ENCODE data around the gene EEF1AKMT4. TPM values are rescaled to one million over a fixed set of nuclear protein-coding genes. Genes with fewer than 3 reads are reported as not detected.

The EEF1AKMT4 gene
- total RNA-seq, 4 donors from 2014 or later: 5.7 to 14.6 (median 8.5) TPM

GRCh38 chr3:184289426-184289938 is 40.0 kb downstream of the EEF1AKMT4 start:
- H3K36me3 ChIP-seq: no peaks in the 10 kb centered on the region
- no peaks in the 10 kb centered on the region for H3K27me3 ChIP-seq
- no peak overlapping the region for H3K27ac ChIP-seq
- no peak overlapping the region for H3K4me3 ChIP-seq
- ATAC-seq (peak; percentile 43 to 58), DNase-seq (peak in 1 of 2 donors; percentile 28)
- H3K4me1 ChIP-seq: no peaks in the 10 kb centered on the region
- in situ Hi-C loops (cut with MboI; ENCODE audit: low sequenced_read_pairs in 4 of 4) (loop anchor here in 1 of 4 donors (25.0 kb wide), 1 partner anchor 402 kb away; the partner anchor contains the start of gene PARL), intact Hi-C loops (cut with DNase I; ENCODE audit: low total_unique reads) (loop anchor here (5.0 kb wide), 1 partner anchor 62 kb away; the partner anchor contains the start of gene VWA5B2)
- H3K9me3 ChIP-seq: no peaks in the 10 kb centered on the region
- TF ChIP-seq, protein P1, sequence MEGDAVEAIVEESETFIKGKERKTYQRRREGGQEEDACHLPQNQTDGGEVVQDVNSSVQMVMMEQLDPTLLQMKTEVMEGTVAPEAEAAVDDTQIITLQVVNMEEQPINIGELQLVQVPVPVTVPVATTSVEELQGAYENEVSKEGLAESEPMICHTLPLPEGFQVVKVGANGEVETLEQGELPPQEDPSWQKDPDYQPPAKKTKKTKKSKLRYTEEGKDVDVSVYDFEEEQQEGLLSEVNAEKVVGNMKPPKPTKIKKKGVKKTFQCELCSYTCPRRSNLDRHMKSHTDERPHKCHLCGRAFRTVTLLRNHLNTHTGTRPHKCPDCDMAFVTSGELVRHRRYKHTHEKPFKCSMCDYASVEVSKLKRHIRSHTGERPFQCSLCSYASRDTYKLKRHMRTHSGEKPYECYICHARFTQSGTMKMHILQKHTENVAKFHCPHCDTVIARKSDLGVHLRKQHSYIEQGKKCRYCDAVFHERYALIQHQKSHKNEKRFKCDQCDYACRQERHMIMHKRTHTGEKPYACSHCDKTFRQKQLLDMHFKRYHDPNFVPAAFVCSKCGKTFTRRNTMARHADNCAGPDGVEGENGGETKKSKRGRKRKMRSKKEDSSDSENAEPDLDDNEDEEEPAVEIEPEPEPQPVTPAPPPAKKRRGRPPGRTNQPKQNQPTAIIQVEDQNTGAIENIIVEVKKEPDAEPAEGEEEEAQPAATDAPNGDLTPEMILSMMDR (IDR thresholded peaks at IDR 0.05 in 4 of 5, conservative IDR thresholded peaks at IDR 0.05 in 1 of 5): peak; percentile 26 to 59 (median 49)
- no peak for TF ChIP-seq POLR2A (IDR thresholded peaks at IDR 0.05)

DNA sequence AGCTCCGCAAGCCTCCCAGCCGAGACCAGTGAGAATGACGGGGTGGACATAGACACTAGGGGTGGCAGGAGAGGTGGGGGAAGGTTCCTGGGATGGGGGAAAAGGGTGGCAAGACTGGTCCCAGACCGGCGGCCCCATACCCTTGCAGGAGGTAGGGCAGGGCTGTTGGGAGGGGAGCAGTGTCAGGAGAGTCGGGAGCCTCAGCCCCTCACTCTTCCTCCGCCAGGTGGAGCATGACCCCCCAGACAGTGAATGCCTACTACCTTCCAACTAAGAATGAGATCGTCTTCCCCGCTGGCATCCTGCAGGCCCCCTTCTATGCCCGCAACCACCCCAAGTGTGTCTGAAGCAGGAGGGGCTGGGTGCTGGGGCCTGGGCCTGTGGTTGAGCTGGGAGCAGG is 40.9 kb downstream of the EEF1AKMT4 start:
- in situ Hi-C loops (cut with MboI; ENCODE audit: low sequenced_read_pairs in 4 of 4): loop anchor here in 1 of 4 donors (25.0 kb wide), 1 partner anchor 403 kb away; the partner anchor contains the start of gene PARL
- H3K4me3 ChIP-seq: no peak overlapping the region

GRCh38 chr3:184291044-184291737 is 41.7 kb downstream of the EEF1AKMT4 start:
- Histone ChIP-seq H3K36me3 (no peaks in the 10 kb centered on the region), H3K27ac (no peak overlapping the region), H3K9me3 (no peaks in the 10 kb centered on the region), H3K4me1 (no peaks in the 10 kb centered on the region), H3K27me3 (no peaks in the 10 kb centered on the region), H3K4me3 (no peak overlapping the region)
- TF ChIP-seq POLR2A (IDR thresholded peaks at IDR 0.05): no peak
- TF ChIP-seq, protein P1 (IDR thresholded peaks at IDR 0.05 in 4 of 5, conservative IDR thresholded peaks at IDR 0.05 in 1 of 5): no peak
- intact Hi-C loops (cut with DNase I; ENCODE audit: low total_unique reads): loop anchor here (10.0 kb wide), 1 partner anchor 276 kb away; the partner anchor contains the start of gene ABCC5
- no peak for DNase-seq
- ATAC-seq: no peak
- in situ Hi-C loops (cut with MboI; ENCODE audit: low sequenced_read_pairs in 4 of 4): loop anchor here in 1 of 4 donors (25.0 kb wide), 1 partner anchor 404 kb away; the partner anchor contains the start of gene PARL

More for the DNA sequence above, 40.9 kb downstream of the EEF1AKMT4 start:
- ATAC-seq (no peak), DNase-seq (no peak)
- Histone ChIP-seq H3K27me3 (no peaks in the 10 kb centered on the region), H3K27ac (no peak overlapping the region), H3K9me3 (no peaks in the 10 kb centered on the region), H3K4me1 (no peaks in the 10 kb centered on the region), H3K36me3 (no peaks in the 10 kb centered on the region)
- TF ChIP-seq, protein P1 (IDR thresholded peaks at IDR 0.05 in 4 of 5, conservative IDR thresholded peaks at IDR 0.05 in 1 of 5): no peak
- no peak for TF ChIP-seq POLR2A (IDR thresholded peaks at IDR 0.05)
- intact Hi-C loops (cut with DNase I; ENCODE audit: low total_unique reads): loop anchor here (10.0 kb wide), 1 partner anchor 276 kb away; the partner anchor contains the start of gene ABCC5

DNA sequence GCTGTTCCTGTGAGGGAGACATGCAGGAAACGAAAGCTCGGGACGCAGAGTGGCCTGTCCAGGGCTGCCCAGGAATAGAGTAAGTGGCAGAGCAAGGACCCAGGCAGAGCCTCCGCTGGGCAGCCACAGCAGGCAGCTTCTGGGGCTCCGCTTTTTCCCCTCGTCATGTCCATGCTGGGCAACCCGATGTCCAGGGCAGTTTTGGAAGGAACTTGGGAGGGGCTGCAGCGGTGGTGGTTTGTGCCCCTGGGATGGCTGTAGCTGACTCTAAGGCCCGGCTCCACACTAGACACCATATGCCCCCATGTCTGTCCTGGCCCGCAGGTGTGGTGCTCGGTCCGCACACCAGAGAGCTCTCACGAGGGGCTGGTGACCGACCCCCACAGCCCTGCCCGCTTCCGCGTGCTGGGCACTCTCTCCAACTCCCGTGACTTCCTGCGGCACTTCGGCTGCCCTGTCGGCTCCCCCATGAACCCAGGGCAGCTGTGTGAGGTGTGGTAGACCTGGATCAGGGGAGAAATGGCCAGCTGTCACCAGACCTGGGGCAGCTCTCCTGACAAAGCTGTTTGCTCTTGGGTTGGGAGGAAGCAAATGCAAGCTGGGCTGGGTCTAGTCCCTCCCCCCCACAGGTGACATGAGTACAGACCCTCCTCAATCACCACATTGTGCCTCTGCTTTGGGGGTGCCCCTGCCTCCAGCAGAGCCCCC is 42.4 kb downstream of the EEF1AKMT4 start:
- ATAC-seq (no peak), DNase-seq (no peak)
- no peak overlapping the region for H3K27ac ChIP-seq
- no peaks in the 10 kb centered on the region for H3K36me3 ChIP-seq
- in situ Hi-C loops (cut with MboI; ENCODE audit: low sequenced_read_pairs in 4 of 4) (loop anchor here in 1 of 4 donors (25.0 kb wide), 1 partner anchor 405 kb away; the partner anchor contains the start of gene PARL), intact Hi-C loops (cut with DNase I; ENCODE audit: low total_unique reads) (loop anchor here (10.0 kb wide), 1 partner anchor 277 kb away; the partner anchor contains the start of gene ABCC5)
- H3K9me3 ChIP-seq: no peaks in the 10 kb centered on the region
- TF ChIP-seq, protein P1 (IDR thresholded peaks at IDR 0.05 in 4 of 5, conservative IDR thresholded peaks at IDR 0.05 in 1 of 5): no peak
- H3K4me1 ChIP-seq: no peaks in the 10 kb centered on the region
- H3K4me3 ChIP-seq: no peak overlapping the region
- H3K27me3 ChIP-seq: no peaks in the 10 kb centered on the region

All from gastrocnemius medialis (tissue), 4 donors.